ENCODE measurements around the gene P2RX7.

P2RX7 gene

DNA sequence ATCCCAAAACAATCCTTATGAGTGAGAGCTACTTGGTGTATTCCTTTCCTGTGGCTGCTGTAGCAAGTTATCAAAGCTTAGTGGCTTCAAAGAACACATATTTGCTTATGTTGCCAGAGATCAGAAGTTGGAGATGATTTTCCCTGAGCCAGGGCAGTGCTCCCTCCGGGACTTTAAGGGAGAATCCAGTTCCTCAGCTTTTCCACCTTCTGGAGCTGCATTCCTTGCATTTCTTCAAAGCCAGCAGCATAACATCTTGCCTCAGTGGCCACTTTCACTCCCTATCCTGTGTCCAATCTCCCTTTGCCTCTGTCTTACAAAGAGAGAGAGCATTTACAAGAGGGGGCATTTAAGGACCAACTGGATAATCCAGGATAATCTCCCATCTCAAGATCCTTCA lies 33.7 kb downstream of the P2RX7 start:
- TF ChIP-seq, protein P1, sequence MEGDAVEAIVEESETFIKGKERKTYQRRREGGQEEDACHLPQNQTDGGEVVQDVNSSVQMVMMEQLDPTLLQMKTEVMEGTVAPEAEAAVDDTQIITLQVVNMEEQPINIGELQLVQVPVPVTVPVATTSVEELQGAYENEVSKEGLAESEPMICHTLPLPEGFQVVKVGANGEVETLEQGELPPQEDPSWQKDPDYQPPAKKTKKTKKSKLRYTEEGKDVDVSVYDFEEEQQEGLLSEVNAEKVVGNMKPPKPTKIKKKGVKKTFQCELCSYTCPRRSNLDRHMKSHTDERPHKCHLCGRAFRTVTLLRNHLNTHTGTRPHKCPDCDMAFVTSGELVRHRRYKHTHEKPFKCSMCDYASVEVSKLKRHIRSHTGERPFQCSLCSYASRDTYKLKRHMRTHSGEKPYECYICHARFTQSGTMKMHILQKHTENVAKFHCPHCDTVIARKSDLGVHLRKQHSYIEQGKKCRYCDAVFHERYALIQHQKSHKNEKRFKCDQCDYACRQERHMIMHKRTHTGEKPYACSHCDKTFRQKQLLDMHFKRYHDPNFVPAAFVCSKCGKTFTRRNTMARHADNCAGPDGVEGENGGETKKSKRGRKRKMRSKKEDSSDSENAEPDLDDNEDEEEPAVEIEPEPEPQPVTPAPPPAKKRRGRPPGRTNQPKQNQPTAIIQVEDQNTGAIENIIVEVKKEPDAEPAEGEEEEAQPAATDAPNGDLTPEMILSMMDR (IDR thresholded peaks at IDR 0.05; ENCODE audit: low read depth, low read length) = no peak
- H3K4me3 ChIP-seq (ENCODE audit: low read depth, low read length) = no peak overlapping the region

DNA sequence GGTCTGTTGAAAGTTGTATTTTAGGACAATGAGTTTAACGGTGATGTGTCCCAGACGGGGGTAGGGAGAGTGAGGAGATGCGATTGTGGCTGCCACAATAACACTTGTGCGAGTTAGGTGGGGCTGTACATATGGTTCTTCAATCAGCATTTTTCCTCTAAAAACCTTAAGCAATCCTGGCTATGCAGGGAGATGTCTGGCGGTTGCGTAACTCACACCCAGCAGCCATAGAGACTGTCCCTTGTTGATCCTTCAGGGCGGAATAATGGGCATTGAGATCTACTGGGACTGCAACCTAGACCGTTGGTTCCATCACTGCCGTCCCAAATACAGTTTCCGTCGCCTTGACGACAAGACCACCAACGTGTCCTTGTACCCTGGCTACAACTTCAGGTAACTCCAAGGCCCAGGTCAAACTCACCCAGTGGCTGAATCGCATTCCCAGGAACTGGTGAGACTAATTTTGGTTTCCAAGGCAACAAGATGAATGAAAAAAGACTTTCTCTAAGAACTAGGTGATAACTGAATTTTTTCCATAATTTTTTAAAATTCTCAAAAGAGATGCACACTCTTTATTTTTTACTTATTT lies 34.6 kb downstream of the P2RX7 start:
- no peak overlapping the region for H3K4me3 ChIP-seq (ENCODE audit: low read depth, low read length)
- TF ChIP-seq, protein P1 (IDR thresholded peaks at IDR 0.05; ENCODE audit: low read depth, low read length) = no peak

DNA sequence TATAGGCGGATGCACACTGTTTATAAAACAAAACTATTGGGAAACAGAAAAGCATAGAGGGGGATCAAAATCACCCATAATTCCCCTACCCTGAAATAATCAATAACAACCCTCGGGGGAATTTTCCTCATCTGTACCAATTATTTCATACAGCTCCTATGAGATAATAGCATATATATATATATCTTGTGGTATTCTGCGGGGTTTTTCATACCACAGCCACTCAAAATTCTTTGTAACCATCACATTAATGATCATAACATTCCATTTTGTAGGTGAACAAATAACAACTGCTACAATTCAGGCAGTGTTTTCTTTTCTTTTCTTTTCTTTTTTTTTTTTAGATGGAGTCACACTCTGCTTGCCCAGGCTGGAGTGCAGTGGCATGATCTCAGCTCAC lies 35.3 kb downstream of the P2RX7 start:
- TF ChIP-seq, protein P1 (IDR thresholded peaks at IDR 0.05; ENCODE audit: low read depth, low read length) = no peak
- H3K4me3 ChIP-seq (ENCODE audit: low read depth, low read length) = no peak overlapping the region

DNA sequence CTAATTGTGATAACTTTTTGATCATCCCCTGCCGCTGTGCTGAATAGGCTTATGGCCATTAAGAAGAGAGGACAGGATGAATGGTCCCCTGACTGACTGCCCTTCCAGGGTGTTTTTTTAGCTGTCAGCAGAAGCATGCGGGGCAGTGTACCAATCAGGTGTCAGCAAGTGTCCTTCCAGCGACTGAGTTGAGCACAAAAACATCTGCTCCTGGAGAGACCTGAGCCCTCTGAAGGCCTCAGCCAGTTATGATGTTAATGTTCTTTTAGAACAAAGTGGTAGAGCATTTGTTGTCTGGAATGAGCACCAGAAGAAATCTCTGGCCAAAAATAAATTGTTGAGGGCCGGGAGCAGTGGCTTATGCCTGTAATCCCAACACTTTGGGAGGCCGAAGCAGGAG lies 37.5 kb downstream of the P2RX7 start:
- no peak overlapping the region for H3K4me3 ChIP-seq (ENCODE audit: low read depth, low read length)
- TF ChIP-seq, protein P1 (IDR thresholded peaks at IDR 0.05; ENCODE audit: low read depth, low read length) = no peak

DNA sequence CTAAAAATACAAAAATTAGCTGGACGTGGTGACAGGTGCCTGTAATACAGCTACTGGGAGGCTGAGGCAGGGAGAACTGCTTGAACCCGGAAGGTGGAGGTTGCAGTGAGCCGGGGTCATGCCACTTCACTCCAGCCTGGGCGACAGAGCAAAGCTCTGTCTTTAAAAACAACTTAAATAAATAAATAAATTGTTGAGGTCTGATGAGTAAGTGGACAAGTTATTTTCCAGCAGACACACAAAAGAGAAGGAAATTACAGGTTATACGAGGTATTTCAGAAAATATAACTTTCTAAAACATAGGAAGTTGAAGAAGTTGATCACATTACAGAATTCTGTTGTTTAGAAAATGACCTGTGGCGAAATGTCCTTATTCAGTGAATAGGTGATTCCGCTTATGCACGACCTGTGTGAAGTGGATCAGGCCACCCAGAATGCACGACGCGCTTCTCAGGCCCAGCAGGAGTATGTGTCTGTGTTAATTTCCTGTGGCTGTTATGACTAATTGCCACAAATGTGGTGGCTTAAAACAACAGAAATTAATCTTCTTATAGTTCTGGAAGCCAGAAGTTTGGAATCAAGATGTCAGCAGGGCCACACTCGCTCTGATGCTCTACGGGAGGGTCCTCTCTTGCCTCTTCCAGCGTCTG lies 38.1 kb downstream of the P2RX7 start:
- H3K4me3 ChIP-seq (ENCODE audit: low read depth, low read length) = no peak overlapping the region
- TF ChIP-seq, protein P1 (IDR thresholded peaks at IDR 0.05; ENCODE audit: low read depth, low read length) = no peak

DNA sequence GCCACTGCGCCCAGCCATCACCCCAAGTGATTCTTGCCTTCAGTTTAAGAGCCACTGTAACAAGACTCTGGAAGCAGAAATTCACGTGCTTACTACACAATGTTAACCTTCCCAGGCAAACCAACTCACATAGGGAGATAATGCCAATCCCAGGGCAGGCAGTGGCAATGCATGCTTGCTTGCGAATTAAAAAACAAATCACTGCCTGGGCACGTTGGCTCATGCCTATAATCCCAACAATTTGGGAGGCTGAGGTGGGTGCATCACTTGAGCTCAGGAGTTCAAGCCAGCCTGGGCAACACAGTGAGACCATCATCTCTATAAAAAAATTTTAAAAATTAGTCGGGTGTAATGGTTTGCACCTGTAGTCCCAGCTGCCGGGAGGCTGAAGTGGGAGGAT lies 39.5 kb downstream of the P2RX7 start:
- no peak overlapping the region for H3K4me3 ChIP-seq (ENCODE audit: low read depth, low read length)
- TF ChIP-seq, protein P1 (IDR thresholded peaks at IDR 0.05; ENCODE audit: low read depth, low read length) = no peak

DNA sequence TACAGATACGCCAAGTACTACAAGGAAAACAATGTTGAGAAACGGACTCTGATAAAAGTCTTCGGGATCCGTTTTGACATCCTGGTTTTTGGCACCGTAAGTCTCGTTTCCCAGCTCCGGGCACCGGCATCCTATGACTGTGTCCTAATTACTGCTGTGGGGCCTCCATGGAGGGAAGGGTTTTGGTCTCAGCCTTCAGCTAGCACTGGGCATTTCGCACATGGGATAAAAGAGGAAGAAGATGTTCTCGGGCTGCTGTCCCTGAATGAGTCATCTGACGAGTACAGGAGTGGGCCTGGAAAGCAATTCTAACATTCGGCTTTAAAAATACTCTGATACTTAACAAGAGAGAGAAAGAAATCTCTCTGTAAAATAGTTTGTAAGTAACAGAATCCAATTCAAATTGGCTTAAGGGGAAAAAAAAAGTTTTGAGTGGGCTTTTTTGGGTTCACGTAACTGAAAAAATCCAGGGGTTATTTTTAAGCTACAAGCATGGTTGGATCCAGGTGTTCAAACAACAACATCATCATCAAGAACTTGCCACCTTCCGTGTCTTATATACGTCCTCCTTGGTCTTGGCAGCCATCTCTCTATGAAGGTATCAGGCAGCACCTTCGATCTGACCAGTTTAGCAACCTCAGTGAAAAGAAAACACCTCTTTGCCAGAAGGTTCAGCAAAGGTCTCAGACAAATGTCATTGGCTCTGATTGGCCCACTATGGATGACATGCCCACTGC lies 42.9 kb downstream of the P2RX7 start:
- TF ChIP-seq, protein P1 (IDR thresholded peaks at IDR 0.05; ENCODE audit: low read depth, low read length) = no peak

More for the DNA sequence above, 42.9 kb downstream of the P2RX7 start:
- no peak overlapping the region for H3K4me3 ChIP-seq (ENCODE audit: low read depth, low read length)
